Transverse colon (tissue), 4 donors: ENCODE data around the gene UIMC1. TPM values are rescaled to one million over a fixed set of nuclear protein-coding genes. Genes with fewer than 3 reads are reported as not detected.

Source experiments
- DNase-seq: peaks from one replicate; pipeline ENCODE4 v3.0.0-alpha.2; 2019
- H3K27ac ChIP-seq, 4 donors: fragments of 200-600 bp; sonication (generic); 2 replicates each; pipeline ENCODE4 v1.5.1; 2016 to 2018; ENCODE audit warnings: inconsistent platforms in 4 of 4
- H3K27me3 ChIP-seq: fragments of 200-600 bp; sonication (generic); 2 replicates; pipeline ENCODE4 v1.5.1; 2017; ENCODE audit warnings: inconsistent platforms
- H3K36me3 ChIP-seq, 4 donors: fragments of 200-600 bp; sonication (generic); 2 replicates each; pipeline ENCODE4 v1.5.1; 2017 to 2019; ENCODE audit warnings: inconsistent platforms in 4 of 4
- H3K4me1 ChIP-seq, 4 donors: fragments of 200-600 bp; sonication (generic); 2 replicates each; pipeline ENCODE4 v1.5.1; 2017 to 2020; ENCODE audit warnings: inconsistent platforms in 4 of 4
- H3K4me3 ChIP-seq, 4 donors: fragments of 200-600 bp; sonication (generic); 1 replicate in 1 of 4; 2 replicates in 3 of 4; pipeline versions ENCODE4 v1.5.1 to v1.6.1; 2017 to 2019; ENCODE audit warnings: inconsistent platforms in 4 of 4
- H3K9me3 ChIP-seq, 2 donors: fragments of 200-600 bp; sonication (generic); 2 replicates each; pipeline ENCODE4 v1.5.1; 2017 to 2019; ENCODE audit warnings: inconsistent platforms in 2 of 2
- CTCF ChIP-seq, 5 experiments: fragments of 200-600 bp in 3 of 5; fragments of 450-650 bp in 2 of 5; sonication (generic) in 3 of 5; IDR thresholded peaks; 1 replicate in 2 of 5; 2 replicates in 3 of 5; pipeline ENCODE4 v1.5.1; 2016 to 2017; ENCODE audit warnings: antibody characterized with exemption in 5 of 5, inconsistent platforms in 3 of 5, mild to moderate bottlenecking in 2 of 5, moderate library complexity in 1 of 5
- EP300 ChIP-seq: sonication (generic); formaldehyde crosslinking; IDR thresholded peaks from one replicate; pipeline ENCODE4 v1.6.1; 2017; ENCODE audit warnings: antibody characterized with exemption, low read depth
- POLR2A ChIP-seq: fragments of 450-650 bp; IDR thresholded peaks from one replicate; pipeline ENCODE4 v1.6.1; 2016; ENCODE audit warnings: antibody characterized with exemption, mild to moderate bottlenecking, moderate library complexity
- POLR2AphosphoS5 ChIP-seq, 3 donors: sonication (generic); formaldehyde crosslinking; IDR thresholded peaks; one replicate each; pipeline ENCODE4 v1.6.1; 2016; ENCODE audit warnings: antibody characterized with exemption in 3 of 3
- WGBS, 2 donors: methylation state at CpG; one replicate each; pipeline ENCODE4 v1.1.5; 2018; ENCODE audit warnings: low coverage in 1 of 2; 5-methylcytosine and 5-hydroxymethylcytosine counted together
- in situ Hi-C, 4 donors: fragments of 200-750 bp; cut with MboI; loops; one replicate each; pipeline versions ENCODE4 v1.15.0 to v1.15.1; 2017; ENCODE audit warnings: low sequenced_read_pairs in 3 of 4, low pct_ligation_motif_present in 1 of 4, low pct_unique_long_range_greater_than_20kb in 1 of 4
- intact Hi-C: fragments of 100-400 bp; cut with DNase I; formaldehyde crosslinking; loops from one replicate; pipeline ENCODE4 v1.15.1; 2023; ENCODE audit warnings: low total_unique reads
- total RNA-seq, 4 donors: library from RNA; depleted of rRNA; stranded (reverse); fragments of >200 nt; gene quantifications; one replicate each; pipeline ENCODE4 v1.1.0, GENCODE V29; 2016

The UIMC1 gene
- total RNA-seq, 4 donors from 2014 or later = 25.1 to 213 (median 34.6) TPM

- no peaks in the 10 kb centered on the region for H3K36me3 ChIP-seq
- no peak overlapping the region for H3K4me3 ChIP-seq
- H3K27me3 ChIP-seq = peaks cover 43% of the 10 kb centered on the region
- no peaks in the 10 kb centered on the region for H3K4me1 ChIP-seq
- no peak for TF ChIP-seq EP300
- TF ChIP-seq POLR2AphosphoS5 (IDR thresholded peaks at IDR 0.05) = no peak
- no peak for TF ChIP-seq POLR2A
- no peak for TF ChIP-seq CTCF (IDR thresholded peaks at IDR 0.05)
- no peak for DNase-seq
- no peaks in the 10 kb centered on the region for H3K9me3 ChIP-seq
- no peak overlapping the region for H3K27ac ChIP-seq
- 70% methylated on average over 9 of the region's 10 CpGs; no CpG with 5 or more reads in 1 of the 2 donors for WGBS, 2 donors
- intact Hi-C loops = no loop called here
- in situ Hi-C loops = no loop called here
Measured at GRCh38 chr5:176859916-176860315, 146.7 kb downstream of the UIMC1 start.

GRCh38 chr5:176857894-176858273 is 148.7 kb downstream of the UIMC1 start:
- peaks cover 26% of the 10 kb centered on the region for H3K27me3 ChIP-seq
- H3K9me3 ChIP-seq = no peaks in the 10 kb centered on the region
- TF ChIP-seq CTCF (IDR thresholded peaks at IDR 0.05) (no peak), POLR2A (no peak), EP300 (no peak), POLR2AphosphoS5 (IDR thresholded peaks at IDR 0.05) (no peak)
- 79% methylated on average over 10 of the region's 11 CpGs; no CpG with 5 or more reads in 1 of the 2 donors for WGBS, 2 donors
- in situ Hi-C loops = no loop called here
- intact Hi-C loops = no loop called here
- H3K36me3 ChIP-seq = no peaks in the 10 kb centered on the region
- no peak overlapping the region for H3K4me3 ChIP-seq
- no peak overlapping the region for H3K27ac ChIP-seq
- no peak for DNase-seq
- H3K4me1 ChIP-seq = no peaks in the 10 kb centered on the region

GRCh38 chr5:176857216-176857893 is 149.2 kb downstream of the UIMC1 start:
- Histone ChIP-seq H3K4me3 (no peak overlapping the region), H3K4me1 (no peaks in the 10 kb centered on the region), H3K27ac (no peak overlapping the region), H3K36me3 (no peaks in the 10 kb centered on the region), H3K9me3 (no peaks in the 10 kb centered on the region), H3K27me3 (peaks cover 21% of the 10 kb centered on the region)
- intact Hi-C loops (no loop called here), in situ Hi-C loops (no loop called here)
- DNase-seq = no peak
- 67% methylated on average over 19 of the region's 19 CpGs; no CpG with 5 or more reads in 1 of the 2 donors for WGBS, 2 donors
- TF ChIP-seq CTCF (IDR thresholded peaks at IDR 0.05) = no peak
- no peak for TF ChIP-seq POLR2A
- no peak for TF ChIP-seq POLR2AphosphoS5 (IDR thresholded peaks at IDR 0.05)
- TF ChIP-seq EP300 = no peak

GRCh38 chr5:176856746-176857145 is 149.8 kb downstream of the UIMC1 start:
- DNase-seq = no peak
- Histone ChIP-seq H3K4me1 (no peaks in the 10 kb centered on the region), H3K27ac (no peak overlapping the region), H3K27me3 (peaks cover 14% of the 10 kb centered on the region), H3K9me3 (no peaks in the 10 kb centered on the region), H3K36me3 (no peaks in the 10 kb centered on the region), H3K4me3 (no peak overlapping the region)
- 50 to 75% methylated on average over 4 to 8 of the region's 8 CpGs for WGBS, 2 donors
- in situ Hi-C loops (no loop called here), intact Hi-C loops (no loop called here)
- TF ChIP-seq CTCF (IDR thresholded peaks at IDR 0.05) (no peak), POLR2A (no peak), POLR2AphosphoS5 (IDR thresholded peaks at IDR 0.05) (no peak), EP300 (no peak)
